WTC11 (cell line): Measurements from ENCODE around the gene USH1C.

Source experiments
- ETV6 ChIP-seq: sonication (generic); formaldehyde crosslinking; IDR thresholded peaks from 2 replicates; pipeline ENCODE4 v1.8.1; 2022; ENCODE audit warnings: mild to moderate bottlenecking, missing genetic modification reagents
- FOXP1 ChIP-seq: sonication (generic); formaldehyde crosslinking; IDR thresholded peaks from 2 replicates; pipeline ENCODE4 v1.8.0; 2022; ENCODE audit warnings: missing genetic modification reagents, mild to moderate bottlenecking, moderate library complexity, borderline replicate concordance
- GRHL2 ChIP-seq: fragments of 250-450 bp; sonication (Bioruptor Pico); IDR thresholded peaks from 2 replicates; pipeline ENCODE4 v1.8.0; 2022; ENCODE audit warnings: mild to moderate bottlenecking, moderate library complexity; ENCODE audit not compliant: insufficient replicate concordance, severe bottlenecking
- TF ChIP-seq, protein P1 (sequence below): fragments of 200-600 bp; IDR thresholded peaks from 2 replicates; pipeline ENCODE4 v1.8.0; 2022; ENCODE audit warnings: antibody characterized with exemption
- TF ChIP-seq, protein P2 (sequence below): fragments of 250-450 bp; sonication (Bioruptor Pico); IDR thresholded peaks from 2 replicates; pipeline ENCODE4 v1.8.0; 2021; ENCODE audit warnings: mild to moderate bottlenecking

DNA sequence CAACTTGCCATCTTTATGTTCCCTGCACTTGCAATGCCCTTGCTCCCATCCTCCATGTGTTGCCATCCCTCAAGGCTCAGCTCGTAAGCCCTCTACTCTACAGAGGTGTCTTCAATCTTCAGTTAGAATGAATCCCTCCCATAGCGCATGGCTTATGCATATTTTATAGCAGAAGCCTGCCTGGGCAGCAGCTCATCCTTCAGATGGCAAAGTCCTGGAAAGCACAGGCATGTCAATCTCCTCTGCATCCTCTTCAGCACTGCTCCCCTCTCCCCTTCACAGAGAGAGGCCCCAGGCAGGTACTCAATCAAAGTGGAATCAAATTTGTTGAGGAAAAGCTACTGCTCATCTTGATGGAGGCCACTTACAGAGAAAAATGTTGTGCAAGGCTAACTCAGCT lies 36.4 kb downstream of the USH1C start:
- TF ChIP-seq FOXP1: no peak
- TF ChIP-seq, protein P1, sequence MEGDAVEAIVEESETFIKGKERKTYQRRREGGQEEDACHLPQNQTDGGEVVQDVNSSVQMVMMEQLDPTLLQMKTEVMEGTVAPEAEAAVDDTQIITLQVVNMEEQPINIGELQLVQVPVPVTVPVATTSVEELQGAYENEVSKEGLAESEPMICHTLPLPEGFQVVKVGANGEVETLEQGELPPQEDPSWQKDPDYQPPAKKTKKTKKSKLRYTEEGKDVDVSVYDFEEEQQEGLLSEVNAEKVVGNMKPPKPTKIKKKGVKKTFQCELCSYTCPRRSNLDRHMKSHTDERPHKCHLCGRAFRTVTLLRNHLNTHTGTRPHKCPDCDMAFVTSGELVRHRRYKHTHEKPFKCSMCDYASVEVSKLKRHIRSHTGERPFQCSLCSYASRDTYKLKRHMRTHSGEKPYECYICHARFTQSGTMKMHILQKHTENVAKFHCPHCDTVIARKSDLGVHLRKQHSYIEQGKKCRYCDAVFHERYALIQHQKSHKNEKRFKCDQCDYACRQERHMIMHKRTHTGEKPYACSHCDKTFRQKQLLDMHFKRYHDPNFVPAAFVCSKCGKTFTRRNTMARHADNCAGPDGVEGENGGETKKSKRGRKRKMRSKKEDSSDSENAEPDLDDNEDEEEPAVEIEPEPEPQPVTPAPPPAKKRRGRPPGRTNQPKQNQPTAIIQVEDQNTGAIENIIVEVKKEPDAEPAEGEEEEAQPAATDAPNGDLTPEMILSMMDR: no peak
- TF ChIP-seq, protein P2, sequence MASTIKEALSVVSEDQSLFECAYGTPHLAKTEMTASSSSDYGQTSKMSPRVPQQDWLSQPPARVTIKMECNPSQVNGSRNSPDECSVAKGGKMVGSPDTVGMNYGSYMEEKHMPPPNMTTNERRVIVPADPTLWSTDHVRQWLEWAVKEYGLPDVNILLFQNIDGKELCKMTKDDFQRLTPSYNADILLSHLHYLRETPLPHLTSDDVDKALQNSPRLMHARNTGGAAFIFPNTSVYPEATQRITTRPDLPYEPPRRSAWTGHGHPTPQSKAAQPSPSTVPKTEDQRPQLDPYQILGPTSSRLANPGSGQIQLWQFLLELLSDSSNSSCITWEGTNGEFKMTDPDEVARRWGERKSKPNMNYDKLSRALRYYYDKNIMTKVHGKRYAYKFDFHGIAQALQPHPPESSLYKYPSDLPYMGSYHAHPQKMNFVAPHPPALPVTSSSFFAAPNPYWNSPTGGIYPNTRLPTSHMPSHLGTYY: no peak
- no peak for TF ChIP-seq ETV6 (CRISPR knock-in tag)
- no peak for TF ChIP-seq GRHL2 (CRISPR knock-in tag)
